ENCODE results near the gene C17orf100. TPM values are rescaled to one million over a fixed set of nuclear protein-coding genes. Genes with fewer than 3 reads are reported as not detected.
"Not testable (repeated sequence)": the region's sequence is repeated elsewhere in the genome, so short reads cannot be mapped to it uniquely, and the experiment has no call there.

Gene C17orf100
- total RNA-seq, 1 donor from 2014 or later: 0.85 TPM

DNA sequence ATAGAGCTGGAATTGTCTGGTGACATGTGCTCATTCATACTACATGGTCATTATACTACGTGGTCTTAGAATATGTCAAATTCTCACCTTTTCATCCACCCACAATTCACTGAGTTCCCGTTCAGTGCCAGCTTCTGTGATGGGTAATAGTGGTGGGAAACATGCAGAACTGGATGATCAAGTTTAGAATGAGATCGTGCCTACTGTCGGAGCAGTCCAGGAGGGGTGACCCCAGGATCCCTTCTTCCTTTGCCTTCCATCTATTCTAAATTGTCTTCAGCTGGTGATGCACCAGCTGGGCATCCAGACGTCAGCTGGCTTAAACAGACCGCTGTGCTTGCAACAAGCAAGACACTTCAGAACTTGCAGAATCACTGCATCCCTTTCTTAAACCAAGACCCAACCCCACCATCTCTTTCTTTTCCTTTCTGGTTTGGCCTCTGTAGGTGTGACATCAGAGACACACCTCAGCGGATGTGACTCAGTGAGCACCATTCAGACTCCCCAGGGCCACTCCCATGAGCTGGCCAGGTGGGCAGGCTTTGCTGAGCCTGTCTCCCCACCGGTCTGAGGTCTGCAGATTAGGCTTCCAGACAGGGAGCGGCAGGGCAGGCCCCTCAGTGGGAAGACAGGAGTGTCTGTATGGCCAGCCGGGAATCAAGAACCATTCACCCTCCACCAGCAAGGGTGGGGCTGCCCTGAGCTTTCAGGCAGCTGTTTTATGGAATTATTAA lies 18.1 kb downstream of the C17orf100 start:
- DNase-seq: no peak

DNA sequence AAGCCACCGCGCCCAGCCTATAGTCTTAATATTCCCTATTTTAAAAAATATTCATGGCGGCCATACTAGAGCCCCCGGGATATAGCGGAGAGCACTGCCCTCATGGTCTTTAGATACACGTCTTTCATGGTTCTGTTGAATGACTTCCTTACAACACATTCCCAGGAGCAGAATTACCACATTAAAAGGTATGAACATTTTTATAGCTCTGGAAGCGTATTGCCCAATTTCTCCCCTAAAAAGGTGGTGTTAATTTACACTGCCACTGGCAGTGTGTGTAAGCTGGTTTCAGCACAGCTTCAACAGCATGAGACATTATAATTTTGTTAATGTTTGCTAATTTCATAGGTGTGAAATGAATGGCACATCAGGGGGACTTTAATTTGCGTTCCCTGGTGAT lies 19.0 kb downstream of the C17orf100 start:
- DNase-seq: no peak

DNA sequence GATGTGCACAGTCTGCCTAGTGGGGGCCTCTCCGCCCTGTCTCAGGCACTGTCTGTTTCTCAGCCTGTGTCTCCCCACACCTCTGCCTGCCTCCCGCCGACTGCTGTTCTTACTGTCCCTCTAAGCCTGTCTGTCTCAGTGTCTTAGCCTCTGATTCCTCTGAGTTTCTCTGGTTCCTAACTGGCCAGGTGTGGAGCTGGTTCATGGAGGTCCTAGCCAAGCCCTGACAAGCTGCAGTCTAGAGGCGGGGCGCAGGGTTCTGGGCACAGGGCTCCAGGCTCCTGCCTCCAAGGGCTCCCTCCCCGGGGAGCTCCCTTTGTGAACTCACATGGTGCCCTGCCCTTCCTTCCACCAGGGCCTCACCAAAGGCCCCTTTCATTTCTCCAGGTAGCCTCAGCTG lies 19.4 kb downstream of the C17orf100 start:
- DNase-seq: no peak

DNA sequence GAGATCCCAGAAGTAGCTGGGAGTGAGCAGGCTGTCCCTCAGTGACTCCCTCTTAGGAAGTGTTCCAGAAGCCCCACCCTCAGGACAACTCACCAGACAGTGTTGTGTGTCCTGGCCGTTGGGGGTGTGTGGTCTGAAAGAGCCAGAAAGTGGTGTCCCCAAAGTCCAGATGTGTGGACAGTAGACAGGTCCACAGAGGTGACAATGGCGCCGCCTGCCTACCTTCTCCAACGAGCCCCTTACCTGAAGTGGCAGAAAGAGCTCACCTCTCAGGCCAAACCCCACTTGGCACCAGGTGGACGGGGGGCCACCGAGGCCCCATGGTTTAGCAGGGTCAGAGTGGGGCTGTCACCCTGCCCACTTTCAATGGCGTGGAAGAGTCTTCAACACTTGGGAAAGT lies 19.9 kb downstream of the C17orf100 start:
- no peak for DNase-seq

DNA sequence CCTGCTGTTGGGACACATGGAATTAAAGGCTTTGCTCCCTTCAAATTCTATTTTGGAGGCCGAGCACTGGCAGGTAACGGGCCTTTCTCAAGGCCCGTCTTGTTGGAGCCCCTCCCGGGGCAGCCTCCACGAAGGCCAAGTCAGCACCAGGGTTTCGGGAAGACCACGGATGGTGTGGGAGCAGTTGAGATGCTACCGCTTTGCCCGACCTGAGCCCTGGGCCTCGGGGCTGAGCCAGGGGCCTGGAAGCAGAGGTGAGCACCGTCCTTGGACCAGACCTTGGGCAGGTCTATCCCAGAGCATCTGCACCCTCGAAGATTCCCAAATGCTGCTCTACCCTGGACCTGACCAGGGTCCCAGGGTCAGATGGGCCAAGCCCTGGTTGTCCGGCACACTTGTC lies 23.0 kb downstream of the C17orf100 start:
- no peak for DNase-seq

DNA sequence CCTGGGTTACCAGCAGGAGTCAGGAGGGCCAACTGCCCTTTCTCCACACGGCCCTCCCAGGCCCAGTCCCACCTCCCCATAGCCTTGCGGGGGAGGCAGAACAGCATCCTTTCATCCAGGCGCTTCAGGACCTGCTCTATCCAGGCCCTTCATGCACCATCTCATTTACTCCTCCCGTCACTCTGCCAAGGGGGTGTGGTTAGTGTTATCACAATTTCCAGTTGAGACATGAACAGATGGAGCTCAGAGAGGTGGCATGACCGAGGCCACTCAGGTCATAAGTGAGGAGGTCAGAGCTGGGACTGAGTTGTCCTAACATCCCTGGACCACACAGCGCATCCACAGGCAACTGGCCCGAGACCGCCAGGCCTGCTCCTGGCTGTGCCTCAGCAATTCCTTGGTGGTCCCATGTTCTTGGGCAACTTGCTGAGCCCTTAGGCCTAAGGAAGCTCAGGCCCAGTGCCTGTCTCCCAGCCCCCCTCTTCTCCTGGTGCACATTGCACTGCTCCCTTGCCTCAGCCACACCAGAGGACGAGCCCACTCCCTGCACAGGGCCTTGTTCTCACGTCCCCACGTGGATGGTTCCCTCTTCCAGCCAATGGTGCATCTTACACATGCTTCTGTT lies 23.8 kb downstream of the C17orf100 start:
- no peak for DNase-seq

DNA sequence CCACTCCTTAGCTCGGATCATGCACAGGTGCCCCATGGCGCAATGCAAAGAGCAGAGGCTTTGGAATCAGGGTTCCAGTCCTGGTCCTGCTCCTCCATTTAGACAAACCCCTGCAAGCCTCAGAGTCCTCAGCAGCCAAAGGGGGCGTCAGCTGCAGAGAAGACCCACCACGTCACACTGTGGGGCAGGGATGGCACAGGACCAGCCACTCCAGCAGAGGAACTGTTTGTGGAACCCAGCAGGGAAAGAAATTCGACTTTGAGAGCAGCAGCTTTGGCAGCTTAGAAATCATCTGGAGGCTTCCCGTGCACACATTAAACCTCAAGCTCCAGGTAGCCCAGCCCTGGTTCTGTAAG lies 25.2 kb downstream of the C17orf100 start:
- no peak for DNase-seq

DNA sequence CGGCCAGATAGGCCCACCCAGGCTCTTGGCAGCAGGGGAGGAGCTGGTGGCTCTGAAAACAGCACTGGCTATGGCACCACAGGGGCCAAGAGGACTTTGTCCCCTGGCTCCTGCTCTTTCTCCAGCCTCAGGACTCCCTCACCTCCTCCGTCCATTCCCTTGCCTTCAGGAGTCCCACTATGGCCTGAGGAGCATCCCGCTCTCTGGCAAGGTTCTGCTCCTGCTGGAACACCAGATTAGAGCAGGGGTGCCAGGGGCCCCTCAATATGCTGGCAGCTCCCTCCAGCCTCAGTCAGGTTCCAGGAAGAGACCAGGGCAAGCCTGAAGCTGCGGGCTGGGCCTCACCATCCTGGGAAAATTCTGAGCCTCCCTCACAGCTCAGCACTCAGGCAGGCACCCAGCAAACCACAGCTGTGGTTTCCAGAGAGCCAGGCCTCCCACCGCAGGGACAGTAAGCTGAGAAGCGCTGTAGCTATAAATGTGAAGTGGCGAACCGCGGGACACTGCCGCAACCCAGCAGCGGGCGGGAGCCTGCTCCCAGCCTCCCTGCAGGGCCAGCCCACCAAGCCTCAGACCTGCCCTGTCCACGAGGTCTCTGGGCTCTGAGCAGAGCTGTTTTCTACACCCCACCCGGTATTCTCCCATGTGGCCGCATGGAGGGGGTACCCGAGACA lies 25.7 kb downstream of the C17orf100 start:
- no peak for DNase-seq

DNA sequence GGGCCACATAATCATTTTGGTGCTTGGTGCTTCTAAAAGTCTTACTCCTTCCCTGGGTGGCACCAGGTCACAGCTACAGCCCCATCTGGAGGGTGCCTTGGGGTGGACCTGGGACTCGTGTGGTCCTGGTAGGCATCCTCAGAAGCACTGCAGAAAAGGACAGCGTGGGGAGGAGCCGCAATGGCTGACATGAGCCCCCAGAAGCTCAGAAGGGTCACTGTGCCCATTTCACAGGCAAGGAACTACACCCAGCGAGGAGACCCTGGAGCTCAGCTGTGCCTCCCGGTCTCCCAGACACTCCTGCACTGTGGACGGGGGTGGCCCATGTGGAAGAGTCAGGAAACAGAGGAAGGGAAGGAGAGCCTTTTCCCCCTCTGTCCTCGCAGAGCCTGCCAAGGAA lies 26.4 kb downstream of the C17orf100 start:
- no peak for DNase-seq

DNA sequence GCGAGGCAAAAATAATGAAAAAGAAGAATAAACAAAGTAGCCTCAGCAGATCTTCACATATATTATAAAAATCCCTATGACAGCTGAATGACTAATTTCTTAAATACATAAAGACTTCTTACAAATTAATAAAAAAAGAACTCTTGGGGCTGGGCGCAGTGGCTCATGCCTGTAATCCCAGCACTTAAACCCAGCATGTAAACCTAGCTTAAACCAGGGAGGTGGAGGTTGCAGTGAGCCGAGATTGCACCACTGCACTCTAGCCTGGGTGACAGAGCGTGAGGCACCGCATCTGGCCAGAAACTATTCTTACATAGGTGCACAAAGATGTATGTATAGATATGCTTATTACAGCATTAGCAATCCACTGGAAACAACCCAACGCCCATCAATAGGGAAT lies 27.7 kb downstream of the C17orf100 start:
- no peak for DNase-seq

DNA sequence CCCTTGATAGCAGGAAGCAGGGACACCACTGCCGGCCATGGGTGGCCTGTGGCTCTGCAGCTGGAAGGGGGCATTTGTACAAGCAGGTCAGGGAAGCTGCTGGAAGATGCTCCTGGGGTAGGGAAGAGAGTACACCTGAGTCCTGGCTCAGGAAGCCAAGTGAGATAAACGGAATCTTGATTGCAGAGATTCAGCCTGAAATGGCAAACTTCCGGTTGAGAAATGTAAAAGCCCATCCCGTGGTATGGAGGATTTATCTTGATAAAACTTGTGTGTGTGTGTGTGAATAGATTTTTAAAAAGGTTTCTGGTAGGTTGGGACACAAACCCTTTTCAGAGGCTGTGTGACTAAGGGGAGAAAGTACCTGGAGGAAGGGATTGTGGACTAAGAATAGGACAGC lies 29.6 kb downstream of the C17orf100 start:
- no peak for DNase-seq

DNA sequence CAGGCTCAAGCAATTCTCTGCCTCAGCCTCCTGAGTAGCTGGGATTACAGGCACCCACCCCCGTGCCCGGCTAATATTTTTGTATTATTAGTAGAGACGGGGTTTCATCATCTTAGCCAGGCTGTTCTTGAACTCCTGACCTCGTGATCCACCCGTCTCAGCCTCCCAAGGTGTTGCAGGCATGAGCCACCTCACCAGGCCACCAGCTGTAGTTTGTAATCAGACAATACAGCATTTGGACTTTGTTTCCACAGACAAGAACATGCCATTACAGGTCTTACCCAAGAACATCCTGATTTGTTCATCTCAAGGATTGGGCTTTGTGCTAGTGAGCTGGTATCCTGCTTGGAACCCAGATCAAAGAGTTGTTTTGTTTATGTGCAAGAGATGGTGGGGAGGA lies 30.1 kb downstream of the C17orf100 start:
- DNase-seq: no peak

DNA sequence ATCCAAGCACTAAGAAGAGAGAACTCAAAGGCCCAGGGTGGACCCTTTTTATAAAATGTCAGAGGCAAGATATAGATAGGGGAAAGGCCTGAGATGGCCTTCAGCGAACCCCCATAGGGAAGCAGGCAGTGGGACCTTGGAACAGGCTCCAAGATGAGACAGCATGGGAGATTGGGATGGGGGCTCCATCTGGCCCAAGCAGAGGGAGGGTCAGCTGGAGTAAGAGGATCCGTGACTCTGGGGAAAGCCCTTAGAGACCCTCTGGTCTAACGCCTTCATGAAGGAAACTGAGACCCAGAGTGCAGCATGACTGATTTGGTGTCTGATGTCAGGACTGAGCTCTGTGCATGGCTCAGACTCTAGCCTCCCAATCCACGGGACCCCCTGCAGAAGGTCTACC lies 30.8 kb downstream of the C17orf100 start:
- DNase-seq: no peak

DNA sequence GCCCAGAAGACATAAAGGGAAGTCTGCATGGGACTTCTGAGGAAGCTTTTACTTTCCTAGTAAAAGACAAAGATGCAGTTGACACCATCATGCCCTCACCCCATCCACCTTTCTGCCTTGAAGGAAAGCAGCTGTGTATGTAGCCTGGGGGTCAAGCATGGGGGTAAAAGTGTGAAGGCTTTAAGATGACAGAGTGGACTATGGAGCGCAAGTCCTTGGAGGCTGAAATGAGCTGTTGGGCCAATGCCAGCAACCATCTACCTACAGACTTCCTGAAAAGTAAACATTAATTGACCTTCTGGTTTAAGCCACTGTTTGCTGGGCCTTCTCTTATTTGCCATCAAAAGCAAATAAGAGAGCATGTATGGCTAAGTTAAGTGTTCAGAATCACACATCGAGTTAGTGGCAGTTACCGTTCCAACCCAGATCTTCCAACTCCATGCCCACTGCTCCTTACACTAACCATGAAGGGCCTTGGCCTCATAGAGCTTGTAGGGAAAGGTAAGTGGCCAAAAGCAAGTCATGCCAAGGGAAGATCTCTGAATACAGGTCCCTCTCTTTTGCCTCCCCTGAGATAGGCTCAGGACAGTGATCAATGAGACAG lies 31.6 kb downstream of the C17orf100 start:
- DNase-seq: no peak

DNA sequence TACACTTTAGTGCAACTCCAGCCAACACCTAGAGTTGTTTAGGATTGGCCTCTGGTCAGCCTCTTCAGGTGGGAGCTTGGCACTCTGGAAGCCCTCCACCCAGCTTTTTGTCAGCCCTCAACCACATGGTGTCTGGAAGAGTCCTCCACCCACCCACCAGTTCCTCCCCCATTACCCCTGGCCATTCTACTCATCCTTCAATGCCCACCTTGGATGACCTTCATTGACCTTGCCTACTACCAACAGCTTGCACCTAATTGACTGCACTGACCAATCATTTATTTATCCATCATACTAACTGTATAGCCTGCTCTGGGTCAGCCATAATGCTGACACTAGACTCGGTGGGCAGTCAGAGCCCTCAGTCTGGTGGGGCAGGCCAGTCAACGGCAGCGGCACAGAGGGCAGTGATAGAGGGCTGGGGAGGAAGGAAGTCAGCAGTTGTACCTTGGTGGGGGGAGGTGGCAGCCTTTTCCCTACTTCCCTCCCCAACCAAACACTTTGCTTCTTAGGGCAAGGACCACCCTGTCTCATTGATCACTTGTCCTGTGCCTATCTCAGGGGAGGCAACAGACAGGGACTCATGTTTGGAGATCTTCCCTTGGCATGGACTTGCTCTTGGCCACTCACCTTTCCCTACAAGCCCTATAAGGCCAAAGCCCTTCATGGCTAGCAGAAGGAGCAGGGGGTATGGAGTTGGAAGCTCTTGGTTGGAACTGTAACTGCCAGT lies 32.3 kb downstream of the C17orf100 start:
- no peak for DNase-seq

DNA sequence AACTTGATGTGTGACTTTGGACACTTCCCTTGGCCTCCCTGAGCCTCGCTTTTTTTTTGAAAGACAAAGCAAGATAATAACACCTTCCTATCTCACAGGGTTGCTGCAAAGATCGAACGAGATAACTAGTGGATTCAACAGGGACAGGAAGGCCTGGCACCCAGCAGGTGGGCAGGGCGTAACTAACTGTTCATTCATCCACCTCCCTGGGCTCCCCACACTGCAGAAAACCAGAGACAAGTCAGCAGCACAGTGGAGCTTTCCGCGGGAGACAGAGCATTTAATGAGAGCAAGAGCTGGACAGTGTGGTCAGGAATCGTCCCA lies 32.9 kb downstream of the C17orf100 start:
- DNase-seq: no peak

DNA sequence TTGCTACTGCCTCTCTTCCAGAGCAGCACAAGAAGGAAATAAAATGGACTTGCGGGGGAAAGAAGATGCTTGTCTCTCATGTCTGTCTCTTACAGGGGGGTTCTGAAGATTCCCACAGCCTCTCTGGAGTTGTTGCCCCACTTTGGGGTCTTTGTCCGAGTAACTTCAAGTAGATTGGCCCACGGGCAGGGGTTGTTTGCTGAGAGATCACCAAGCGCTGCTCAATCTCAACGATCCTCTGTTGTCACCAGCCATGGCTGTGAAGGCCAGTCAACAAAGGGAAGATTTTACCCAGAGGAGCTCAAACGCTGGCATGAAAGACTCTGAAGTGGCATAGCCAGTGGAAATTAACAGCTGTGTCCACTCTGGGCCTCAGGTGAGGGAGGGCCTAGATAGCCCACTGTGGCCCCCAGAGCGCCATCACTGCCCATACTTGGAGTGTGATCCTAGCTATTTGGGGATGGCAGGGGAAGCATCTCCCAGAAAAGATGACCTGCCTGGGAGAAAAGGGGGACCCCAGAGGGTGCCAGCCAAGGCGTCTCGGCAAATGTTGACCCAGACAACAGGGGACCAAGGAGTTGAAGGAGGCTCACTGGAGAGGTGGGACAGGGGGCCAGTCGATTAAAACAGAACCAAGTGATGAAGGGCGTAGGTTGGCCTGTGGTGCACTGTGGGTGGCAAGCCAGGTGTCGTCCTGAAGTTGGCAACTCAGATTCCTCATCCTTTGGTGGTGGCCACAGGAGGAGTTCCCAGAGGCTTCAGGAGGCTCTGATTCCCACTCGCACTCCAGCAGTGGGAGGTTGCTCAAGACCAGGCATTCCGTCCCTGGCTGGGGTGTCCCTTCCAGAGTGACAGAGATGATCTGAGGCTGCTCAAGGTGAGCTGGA lies 33.6 kb downstream of the C17orf100 start:
- no peak for DNase-seq

DNA sequence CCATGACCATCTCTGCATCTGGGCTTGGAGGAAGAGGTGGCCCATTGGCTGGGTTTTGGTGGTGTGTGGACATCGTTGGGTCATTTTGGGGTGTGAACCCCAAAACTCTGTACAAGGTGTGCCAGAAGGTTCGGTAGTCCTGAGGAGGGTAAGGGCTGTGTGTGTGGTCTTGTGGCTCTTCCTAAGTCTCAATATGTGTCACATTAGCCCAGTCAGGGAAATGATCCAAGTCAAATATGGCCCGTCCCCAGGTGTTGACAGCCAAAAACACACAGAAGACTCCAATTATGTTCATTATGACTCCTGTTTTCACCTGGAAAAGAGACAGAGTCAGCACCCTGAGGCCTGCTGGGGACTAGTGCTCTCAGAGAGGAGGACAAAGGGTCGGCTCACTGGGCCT lies 34.5 kb downstream of the C17orf100 start:
- no peak for DNase-seq

DNA sequence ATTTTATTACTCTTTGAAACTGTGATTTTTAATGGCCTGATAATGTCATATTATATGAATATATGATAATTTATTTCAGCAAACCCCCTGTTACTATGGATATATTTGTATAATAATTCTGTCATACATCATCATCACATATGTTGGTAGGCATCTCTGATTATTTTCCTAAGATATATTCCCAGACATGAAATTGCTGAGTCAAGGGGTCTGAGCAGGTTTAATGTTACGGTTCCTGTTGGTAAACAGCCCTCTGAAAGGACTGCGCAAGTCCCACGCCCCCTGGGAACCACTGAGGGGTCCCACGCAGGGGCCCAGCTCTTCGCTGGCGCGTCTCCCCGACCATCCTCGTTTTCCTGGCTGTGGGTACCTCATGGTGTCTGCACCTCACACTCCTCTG lies 37.4 kb downstream of the C17orf100 start:
- DNase-seq: no peak

DNA sequence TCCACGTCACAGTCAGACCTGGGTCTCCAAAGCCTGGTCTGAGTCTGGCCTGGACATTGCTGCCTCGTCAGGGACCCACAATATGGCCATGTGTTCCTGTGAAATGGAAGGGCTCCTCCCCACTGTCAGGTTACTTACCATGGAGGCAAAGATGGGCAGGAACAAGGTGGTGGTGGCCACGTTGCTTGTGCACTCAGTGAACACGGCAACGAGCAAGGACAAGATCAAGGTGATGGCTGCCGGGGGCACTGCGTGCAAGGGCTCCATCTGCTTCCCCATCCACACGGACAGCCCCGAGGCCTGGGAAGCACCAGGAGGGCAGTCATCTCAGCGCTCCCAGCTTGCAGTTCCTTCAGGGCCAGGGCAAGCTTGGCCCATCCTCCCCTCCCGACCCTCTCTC lies 39.1 kb downstream of the C17orf100 start:
- no peak for DNase-seq

DNA sequence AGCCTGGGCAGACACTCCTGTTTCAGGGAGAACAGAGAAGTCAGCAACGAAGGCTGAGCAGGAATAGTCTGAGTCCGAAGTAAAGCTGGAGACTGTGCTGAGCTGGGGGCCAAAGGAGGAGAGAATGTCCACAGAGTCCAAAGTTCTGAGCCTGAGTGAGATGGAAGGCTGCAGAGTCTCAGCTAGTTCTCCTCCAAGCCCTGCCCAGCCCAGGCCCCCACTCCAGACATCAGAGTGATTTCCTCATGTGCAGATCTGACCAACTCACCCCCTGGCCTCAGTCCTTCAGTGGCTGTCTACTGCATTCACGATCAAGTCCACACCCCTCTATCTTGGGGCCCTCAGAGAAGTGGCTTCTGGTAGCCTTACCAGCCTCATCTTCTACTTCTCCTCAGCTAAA lies 40.0 kb downstream of the C17orf100 start:
- no peak for DNase-seq

DNA sequence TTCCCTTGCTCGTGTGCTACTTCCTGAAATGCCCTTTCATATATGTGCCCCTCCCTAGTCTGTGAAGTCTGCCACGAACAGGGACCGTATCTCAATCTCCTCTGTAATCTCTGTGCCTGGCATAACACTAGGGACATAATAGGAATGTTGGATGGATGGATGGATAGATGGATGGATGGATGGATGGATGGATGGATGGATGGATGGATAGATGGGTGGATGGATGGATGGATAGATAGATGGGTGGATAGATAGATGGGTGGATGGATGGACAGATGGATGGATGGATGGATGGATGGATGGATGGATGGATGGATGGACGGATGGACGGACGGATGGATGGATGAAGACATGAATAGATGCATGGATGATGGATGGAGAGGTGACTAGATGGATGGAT lies 40.4 kb downstream of the C17orf100 start:
- DNase-seq: not testable (repeated sequence)
